RWPE2 (cell line): Measurements from ENCODE around the gene ASB5.

Experiments used
- ATAC-seq: fragments of 200-7000 bp; cut with Tn5 transposase; 3 replicates; pipeline ENCODE4 v1.9.1; 2021; ENCODE audit warnings: low read depth
- DNase-seq: peaks from one replicate; pipeline ENCODE4 v3.0.0-alpha.2; 2020; ENCODE audit warnings: low spot score
- H3K27ac ChIP-seq: fragments of 450-650 bp; 2 replicates; pipeline ENCODE4 v1.5.1; 2017; ENCODE audit warnings: mild to moderate bottlenecking; ENCODE audit not compliant: poor library complexity, severe bottlenecking
- H3K27me3 ChIP-seq: fragments of 250-450 bp; sonication (Bioruptor Pico); 2 replicates; pipeline ENCODE4 v1.5.1; 2021; ENCODE audit warnings: mild to moderate bottlenecking, moderate library complexity; ENCODE audit not compliant: insufficient read depth, poor library complexity, severe bottlenecking
- H3K36me3 ChIP-seq: fragments of 250-450 bp; sonication (Bioruptor Pico); 2 replicates; pipeline ENCODE4 v1.5.1; 2020; ENCODE audit warnings: low read depth, mild to moderate bottlenecking, moderate library complexity
- H3K4me1 ChIP-seq: fragments of 250-450 bp; sonication (Bioruptor Pico); 2 replicates; pipeline ENCODE4 v1.5.1; 2021; ENCODE audit warnings: mild to moderate bottlenecking, moderate library complexity; ENCODE audit not compliant: insufficient read depth, poor library complexity, severe bottlenecking
- H3K4me3 ChIP-seq: fragments of 250-450 bp; sonication (Bioruptor Pico); 2 replicates; pipeline ENCODE4 v1.5.1; 2021; ENCODE audit warnings: mild to moderate bottlenecking, moderate library complexity; ENCODE audit not compliant: severe bottlenecking
- H3K9me3 ChIP-seq: fragments of 250-450 bp; sonication (Bioruptor Pico); 2 replicates; pipeline ENCODE4 v1.5.1; 2021; ENCODE audit warnings: mild to moderate bottlenecking, moderate library complexity; ENCODE audit not compliant: severe bottlenecking
- CTCF ChIP-seq: fragments of 450-650 bp; IDR thresholded peaks from one replicate; pipeline ENCODE4 v1.5.1; 2017; ENCODE audit warnings: mild to moderate bottlenecking, moderate library complexity; ENCODE audit not compliant: poor library complexity, severe bottlenecking

The ASB5 gene

GRCh38 chr4:176291748-176292147 lies 22.7 kb upstream of the ASB5 start:
- DNase-seq (no peak), ATAC-seq (no peak)
- Histone ChIP-seq H3K27ac (no peak overlapping the region), H3K4me1 (no peaks in the 10 kb centered on the region), H3K36me3 (no peaks in the 10 kb centered on the region), H3K27me3 (no peaks in the 10 kb centered on the region), H3K9me3 (no peaks in the 10 kb centered on the region), H3K4me3 (no peak overlapping the region)
- TF ChIP-seq CTCF, result no peak

- H3K27ac ChIP-seq, result no peak overlapping the region
- H3K4me1 ChIP-seq, result no peaks in the 10 kb centered on the region
- H3K4me3 ChIP-seq, result no peak overlapping the region
- H3K27me3 ChIP-seq, result no peaks in the 10 kb centered on the region
- H3K36me3 ChIP-seq, result no peaks in the 10 kb centered on the region
- TF ChIP-seq CTCF, result no peak
- DNase-seq, result no peak
- H3K9me3 ChIP-seq, result no peaks in the 10 kb centered on the region
- no peak for ATAC-seq
These were observed 21.5 kb upstream of the ASB5 start for GRCh38 chr4:176290520-176290919.

DNA sequence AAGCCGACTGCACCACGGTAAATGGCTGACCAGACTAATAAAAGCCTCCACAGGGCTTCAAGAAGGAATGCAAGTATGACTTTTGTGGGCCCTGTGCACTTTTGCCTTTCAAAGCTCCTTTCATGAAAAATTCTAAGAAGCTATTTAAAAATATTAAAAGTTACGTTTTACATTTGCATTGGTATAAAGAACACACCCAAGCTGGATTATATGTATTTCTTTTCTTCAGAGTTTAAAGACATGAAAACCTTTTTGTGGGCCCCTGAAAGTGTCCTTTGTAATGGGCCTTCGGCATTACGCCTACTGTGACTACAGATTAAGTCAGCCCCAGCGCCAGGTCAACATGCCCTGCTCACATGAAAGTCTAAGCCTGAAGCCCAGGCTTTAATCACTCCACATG lies 20.5 kb upstream of the ASB5 start:
- Histone ChIP-seq H3K27ac (no peak overlapping the region), H3K27me3 (no peaks in the 10 kb centered on the region), H3K4me1 (no peaks in the 10 kb centered on the region), H3K9me3 (no peaks in the 10 kb centered on the region), H3K36me3 (no peaks in the 10 kb centered on the region), H3K4me3 (no peak overlapping the region)
- DNase-seq (no peak), ATAC-seq (no peak)
- no peak for TF ChIP-seq CTCF

DNA sequence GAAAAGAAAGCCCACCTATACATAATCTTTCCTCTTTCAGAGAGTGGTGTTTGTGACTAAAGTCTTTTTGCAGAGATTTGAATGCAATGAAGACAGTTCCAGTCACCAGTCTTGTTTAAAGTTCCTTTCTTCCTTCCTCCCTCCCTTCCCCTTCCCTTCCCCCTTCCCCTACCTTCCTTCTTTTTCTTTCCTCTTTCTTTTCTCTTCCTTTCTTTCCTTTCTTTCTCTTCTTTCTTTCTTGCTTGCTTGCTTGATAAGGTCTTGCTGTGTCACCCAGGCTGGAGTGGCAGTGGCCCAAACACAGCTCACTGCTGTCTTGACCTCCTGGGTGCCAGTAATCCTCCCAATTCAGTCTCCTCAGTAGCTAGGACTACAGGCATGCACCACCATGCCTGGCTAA lies 19.0 kb upstream of the ASB5 start:
- no peak for DNase-seq
- no peaks in the 10 kb centered on the region for H3K27me3 ChIP-seq
- TF ChIP-seq CTCF, result no peak
- no peak overlapping the region for H3K27ac ChIP-seq
- no peaks in the 10 kb centered on the region for H3K9me3 ChIP-seq
- no peaks in the 10 kb centered on the region for H3K36me3 ChIP-seq
- H3K4me1 ChIP-seq, result no peaks in the 10 kb centered on the region
- H3K4me3 ChIP-seq, result no peak overlapping the region
- ATAC-seq, result no peak

GRCh38 chr4:176287546-176287945 lies 18.5 kb upstream of the ASB5 start:
- TF ChIP-seq CTCF, result no peak
- H3K27ac ChIP-seq, result no peak overlapping the region
- ATAC-seq (no peak), DNase-seq (no peak)
- no peaks in the 10 kb centered on the region for H3K36me3 ChIP-seq
- H3K9me3 ChIP-seq, result no peaks in the 10 kb centered on the region
- no peaks in the 10 kb centered on the region for H3K27me3 ChIP-seq
- no peaks in the 10 kb centered on the region for H3K4me1 ChIP-seq
- H3K4me3 ChIP-seq, result no peak overlapping the region
